ENCODE results near the gene CDK5RAP3.
"Not testable (repeated sequence)": the region's sequence is repeated elsewhere in the genome, so short reads cannot be mapped to it uniquely, and the experiment has no call there.

CDK5RAP3 gene

DNA sequence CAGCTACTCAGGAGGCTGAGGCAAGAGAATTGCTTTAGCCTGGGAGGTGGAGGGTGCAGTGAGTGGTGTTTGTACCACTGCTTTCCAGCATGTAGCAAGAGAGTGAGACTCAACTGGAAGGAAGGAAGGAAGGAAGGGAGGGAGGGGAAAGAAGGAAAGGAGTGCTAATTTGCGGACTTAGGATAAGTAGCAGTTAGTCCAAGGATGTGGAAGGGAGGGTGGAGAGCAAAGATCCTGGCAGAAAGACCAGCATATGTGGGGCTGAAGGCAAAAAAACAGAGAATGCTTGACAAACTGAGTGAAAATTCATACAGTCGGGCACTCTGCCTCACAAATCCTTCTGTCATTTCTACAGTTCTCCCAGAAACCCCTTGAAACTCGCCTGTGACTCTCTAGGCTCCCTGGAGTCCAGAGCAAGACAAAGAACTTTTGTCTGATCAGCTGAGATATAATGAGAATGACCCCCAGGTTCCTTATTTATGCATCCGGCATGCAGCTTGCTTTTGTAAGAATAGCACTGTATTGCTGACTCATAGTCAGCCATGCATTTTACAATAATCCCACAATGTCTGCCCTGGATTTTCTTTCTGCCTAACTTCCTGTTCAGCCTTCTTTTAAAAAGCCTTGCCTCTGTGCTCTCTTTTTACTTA, 31.5 kb downstream of the CDK5RAP3 start:
- no peak for DNase-seq

DNA sequence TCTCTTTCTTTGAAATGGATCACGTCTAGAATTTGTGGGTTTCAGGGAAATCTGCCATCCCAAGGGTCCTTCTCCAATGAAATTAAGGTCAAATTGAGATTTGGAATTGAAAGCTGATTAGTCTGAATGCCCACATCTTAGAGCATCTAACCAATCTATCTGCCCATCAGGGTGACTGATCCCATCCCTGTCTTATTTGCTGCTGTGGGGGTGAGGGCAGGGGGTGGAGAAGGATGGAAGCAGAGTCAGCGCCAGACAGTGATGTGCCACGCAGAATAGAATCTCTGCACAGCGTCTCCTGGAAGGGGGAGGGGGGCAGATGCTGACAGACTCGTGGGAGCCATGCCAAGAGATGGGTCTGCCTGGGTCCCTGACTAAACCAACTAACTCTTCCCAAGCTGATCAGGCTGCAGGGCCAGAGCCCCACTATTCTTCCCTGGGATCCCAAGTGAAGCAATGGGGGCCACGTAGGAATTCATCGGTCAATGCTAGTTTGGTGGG, 32.1 kb downstream of the CDK5RAP3 start:
- no peak for DNase-seq

DNA sequence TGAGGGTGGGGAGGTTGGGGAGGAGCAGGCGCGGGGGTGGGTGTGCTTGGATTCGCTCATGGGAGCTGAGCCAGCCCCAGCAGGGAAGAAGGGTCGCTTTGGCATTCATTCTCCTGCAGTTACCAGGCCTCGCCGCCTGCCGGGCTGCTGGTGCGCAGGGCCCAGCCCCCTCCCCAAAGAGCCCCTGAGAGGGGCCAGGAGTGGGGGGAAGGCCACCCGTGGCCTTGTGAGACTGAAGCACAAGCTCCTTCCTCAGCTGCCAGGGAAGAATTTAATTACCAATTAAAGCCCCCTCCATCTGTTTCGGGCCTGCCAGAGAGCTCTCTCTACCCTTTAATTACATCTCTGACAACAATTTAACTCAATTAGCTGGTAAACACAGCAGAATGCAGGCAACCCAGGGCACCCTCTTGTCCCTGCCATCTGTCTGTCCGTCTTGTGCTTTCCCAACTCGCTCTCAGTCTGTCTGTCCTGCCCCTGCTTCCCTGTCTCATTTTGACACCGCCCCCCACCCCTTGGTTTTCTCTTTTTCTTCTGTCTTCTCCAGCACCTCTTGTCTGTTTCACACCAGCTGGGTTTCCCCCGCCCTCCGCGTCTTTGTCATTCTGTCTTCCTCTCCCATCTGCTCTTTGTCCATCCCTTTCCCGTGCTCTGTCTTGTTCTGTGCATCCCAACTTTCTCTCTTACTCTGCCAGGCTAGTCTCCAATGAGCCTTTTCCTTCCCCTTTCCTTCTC, 32.7 kb downstream of the CDK5RAP3 start:
- DNase-seq = no peak

DNA sequence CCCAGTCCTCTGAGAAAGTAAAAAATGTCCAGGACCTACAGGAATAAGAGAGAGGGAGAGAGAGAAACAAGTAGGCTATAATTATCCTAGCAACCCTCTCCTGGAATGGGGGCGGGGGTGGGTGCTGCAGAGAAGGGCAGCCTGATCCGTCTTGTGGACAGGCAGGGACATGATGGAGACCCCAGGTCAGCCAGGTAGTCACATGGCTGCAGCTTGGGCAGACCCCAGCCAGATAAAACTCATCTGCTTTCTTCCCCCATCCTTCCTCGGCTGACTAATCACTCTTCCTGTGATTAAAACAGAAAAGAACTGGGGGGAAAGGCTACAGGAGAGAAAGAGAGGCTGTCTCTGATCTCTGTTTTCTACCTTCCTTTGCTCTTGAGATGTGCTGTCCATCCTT, 34.1 kb downstream of the CDK5RAP3 start:
- DNase-seq = no peak

DNA sequence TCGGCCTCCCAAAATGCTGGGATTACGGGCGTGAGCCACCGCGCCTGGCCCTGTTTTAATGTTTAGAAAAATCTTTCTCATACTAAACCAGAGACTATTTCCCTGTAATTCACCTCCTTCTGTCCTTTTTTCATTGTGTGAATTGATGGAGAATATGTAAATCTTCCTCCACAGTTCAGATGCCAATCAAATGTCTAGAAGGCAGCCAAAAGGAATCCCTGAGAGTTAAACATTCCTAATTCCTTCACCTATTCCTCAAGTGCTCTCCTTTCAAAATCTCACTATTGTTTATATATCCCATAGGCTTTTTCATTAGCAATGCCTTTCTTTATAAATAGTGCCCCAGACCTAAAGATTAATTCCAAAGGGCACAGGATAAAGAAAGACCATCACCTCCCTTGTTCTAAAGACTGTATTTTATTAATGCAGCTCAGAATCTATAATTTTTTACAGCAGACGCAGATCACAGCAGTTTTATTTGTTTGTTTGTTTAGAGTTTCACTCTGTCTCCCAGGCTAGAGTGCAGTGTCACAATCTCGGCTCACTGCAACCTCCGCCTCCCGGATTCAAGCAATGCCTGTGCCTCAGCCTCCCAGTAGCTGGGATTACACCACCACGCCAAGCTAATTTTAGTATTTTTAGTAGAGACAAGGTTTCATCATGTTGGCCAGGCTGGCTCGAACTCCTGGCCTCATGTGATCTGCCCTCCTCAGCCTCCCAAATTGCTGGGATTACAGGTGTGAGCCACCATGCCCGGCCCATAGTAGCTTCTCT, 36.2 kb downstream of the CDK5RAP3 start:
- DNase-seq = no peak

DNA sequence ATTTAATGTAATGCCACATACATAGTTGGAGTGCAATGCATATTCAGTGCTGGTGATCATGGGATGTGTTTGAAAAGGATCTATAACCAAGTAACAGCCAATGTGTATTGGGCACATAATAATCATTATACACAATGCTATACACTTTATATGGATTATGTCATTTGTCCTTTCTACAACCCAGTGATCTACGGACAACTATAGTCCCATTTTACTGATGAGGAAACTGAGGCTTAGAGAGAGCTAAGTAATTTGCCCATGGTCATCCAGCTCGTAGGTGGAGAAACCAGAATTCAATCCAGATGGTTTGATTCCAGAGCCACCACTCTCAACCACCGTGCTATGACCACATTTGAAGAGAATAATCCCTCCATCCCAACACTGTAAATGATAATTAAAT, 39.3 kb downstream of the CDK5RAP3 start:
- DNase-seq = no peak

DNA sequence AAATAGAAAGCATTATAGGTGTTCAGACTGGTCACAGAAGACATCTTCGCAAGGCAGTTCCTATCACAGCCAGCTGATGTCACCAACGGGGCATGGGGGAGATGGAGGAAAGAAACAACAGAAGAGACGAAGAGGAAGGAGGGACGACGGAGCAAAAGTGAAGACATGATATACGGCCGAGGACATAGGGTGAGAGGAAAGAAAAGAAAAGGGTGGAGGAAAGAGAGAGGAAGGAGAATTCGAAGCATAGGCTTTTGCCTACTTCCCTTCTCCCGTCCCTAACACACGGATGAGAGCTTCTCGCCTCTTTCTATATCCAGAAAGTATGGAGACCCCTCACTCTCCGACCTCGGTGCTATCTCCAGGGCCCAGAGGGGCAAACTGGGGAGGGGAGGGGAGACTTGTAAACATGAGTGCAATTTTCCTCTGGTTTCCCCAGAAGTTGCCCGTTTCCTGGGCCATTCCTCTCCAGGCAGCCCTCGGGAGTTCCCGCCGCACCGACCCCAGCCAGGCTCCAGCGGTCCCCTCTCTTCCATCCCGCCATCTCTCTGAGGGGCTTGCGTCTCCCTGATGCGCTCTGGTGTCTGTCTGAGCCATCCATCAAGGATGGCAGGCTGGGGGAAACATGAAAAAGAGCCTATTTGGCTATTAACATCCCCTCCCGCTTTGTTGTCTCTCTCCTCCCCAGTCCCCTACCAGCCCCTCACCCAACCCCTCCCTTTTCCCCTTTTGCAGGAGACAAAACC, 40.7 kb downstream of the CDK5RAP3 start:
- peak; percentile 31 to 41 for DNase-seq

DNA sequence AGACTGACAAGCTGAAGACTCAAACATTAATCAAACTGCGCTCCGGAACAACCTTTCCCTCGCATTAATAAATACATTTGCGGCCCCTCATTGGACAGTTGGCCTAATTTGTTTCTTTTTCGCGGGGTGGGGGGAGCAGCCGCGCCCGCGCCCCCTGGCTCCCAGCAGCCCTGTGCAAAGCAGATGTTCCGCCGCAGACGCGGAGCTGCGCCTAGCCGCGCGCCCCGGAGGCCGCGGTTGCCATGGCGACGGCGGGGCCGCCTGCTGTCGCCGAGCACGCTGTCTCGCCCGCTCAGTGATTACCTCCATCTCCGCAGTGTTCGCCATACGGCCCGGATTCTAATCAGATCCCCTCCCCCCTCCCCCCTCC, 41.2 kb downstream of the CDK5RAP3 start:
- DNase-seq = peak; percentile 37 to 46

DNA sequence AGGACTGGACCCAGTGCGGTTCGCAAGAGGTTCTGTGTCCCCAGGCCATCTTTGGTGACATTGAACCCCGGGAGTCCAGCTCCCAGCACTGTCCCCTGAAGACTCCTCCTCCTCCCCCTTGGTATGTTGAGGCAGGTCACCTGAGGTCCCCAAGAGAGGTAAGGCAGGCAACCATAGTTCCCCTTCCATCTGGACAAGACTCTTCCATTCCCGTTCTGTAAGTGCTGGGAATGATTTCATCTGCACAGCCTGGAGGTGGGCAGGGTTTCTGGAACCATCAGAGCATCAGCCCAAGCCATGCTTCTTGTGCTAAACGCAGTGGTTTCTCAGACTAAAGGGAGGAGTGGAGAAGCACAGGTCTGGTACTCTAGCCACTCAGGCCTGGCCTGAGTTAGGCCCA, 41.7 kb downstream of the CDK5RAP3 start:
- DNase-seq = no peak

DNA sequence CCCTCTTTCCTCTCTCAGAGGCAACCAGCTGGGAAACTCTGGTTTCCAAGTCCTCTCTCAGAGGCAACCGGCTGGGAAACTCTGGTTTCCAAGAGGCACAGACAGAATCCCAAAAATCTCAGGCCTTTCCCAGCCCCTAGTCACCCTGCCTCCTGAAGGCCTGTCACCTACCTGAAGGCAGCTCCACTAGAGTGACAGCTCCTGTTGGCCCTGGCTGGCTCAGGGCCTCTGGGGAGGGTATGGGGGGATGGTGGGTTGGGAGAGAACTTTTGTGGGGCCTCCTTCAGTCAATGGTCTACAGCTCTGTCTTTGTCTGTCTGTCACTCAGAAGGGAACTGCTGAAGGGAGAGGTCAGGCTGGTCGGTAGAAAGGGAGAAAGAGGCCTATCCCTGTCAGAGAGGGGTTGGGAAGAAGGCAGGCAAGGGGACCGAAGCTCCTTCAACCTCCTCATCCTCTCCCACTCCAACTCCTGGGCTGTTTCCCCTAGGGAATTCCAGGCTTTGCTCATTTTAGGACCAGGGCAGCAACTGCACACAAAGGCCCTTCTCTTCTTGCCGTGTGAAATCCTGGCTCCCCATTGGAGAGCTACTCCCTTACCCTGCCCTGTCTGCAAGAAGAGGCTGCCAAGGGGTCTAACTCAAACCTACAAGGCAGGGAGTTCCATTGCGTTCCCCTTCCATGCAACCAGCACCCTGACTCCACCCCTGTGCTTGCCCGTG, 43.1 kb downstream of the CDK5RAP3 start:
- DNase-seq = no peak

DNA sequence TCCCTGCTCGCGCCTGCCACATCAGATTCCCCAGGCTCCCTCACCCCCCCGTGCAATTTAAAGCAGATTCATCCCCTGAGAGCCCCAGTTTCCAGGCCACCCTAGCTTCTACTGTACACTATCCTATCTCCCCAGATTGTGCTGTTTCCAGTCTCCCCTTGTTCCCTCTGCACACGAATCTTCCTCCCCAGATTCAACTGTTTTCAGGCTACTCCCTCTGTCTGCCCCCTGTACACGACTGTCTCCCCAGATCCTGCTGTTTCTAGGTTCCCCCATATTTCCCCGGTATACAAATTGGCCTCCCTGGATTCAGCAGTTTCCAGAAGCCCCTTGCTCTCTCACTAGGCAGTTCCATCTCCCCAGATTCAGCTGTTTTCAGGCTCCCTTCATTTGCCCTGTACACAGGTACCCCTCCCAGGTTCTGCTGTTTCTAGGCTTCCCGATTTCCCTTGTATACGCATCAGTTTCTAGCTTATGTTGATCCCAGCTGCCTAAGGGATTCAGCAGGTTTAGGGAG, 43.7 kb downstream of the CDK5RAP3 start:
- DNase-seq = no peak

DNA sequence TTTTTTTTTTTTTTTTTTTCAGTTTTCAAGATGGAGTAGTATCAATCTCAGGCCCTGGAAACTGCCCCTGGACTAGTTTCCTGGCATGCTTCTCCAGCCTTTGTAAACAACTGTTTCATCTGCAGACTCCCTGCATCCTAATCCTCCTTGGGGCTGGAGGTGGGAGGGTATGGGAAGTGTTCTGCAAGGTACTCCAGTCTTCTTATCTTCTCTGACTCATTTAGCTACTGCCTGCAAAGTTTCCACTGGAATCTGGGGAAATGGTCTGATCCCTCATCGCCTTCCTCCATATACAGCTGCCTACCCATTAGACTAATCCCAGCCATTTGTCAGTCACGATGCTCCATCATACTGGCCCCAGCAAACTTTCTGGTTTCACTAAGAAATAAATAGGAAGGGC, 45.2 kb downstream of the CDK5RAP3 start:
- no peak for DNase-seq

DNA sequence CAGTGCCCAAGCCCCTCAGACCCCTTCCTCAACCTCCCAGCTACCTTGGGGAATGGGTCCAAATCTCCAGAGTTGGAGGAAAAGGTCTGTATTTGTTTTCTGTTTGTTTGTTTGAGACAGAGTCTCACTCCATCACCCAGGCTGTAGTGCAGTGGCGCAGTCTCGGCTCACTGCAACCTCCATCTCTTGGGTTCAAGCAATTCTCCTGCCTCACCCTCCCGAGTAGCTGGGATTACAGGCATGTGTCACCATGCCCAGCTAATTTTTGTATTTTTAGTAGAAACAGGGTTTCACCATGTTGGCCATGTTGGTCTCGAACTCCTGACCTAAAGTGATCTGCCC, 46.9 kb downstream of the CDK5RAP3 start:
- DNase-seq = not testable (repeated sequence)

DNA sequence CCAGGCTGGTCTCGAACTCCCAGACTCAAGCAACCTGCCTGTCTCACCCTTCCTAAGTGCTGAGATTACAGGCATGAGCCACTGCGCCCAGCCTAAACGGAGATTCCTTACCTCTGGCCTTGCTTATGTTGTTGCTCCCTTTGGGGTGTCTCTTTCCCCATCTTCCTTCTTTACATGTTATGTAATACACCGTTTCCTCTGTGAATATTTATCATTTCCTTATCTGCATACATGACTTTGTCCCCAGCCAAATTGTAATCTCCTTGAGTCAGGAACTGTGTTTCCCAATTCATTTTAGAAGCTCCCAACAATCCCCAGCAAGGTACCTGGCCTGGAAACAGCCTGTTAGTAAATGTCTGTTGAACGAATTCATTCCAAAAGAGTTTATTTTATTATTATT, 51.0 kb downstream of the CDK5RAP3 start:
- no peak for DNase-seq

DNA sequence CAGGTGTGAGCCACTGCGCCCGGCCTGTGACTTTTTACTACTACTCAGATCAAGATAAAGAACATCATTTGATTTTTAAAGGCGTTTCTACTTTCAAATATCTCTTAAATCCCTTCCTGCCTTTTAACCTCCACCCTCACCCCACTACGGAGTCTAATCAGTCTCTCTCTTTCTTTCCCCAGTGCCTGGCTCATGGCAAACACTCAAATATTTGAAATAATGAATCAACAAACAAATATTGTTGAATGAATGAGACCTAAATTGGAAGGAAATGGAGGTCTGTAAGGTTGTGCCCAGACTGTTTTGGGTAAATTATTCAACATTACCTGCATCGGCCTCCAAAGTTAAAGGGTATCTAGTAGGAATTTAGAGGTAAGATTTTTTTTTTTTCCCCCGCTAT, 52.0 kb downstream of the CDK5RAP3 start:
- no peak for DNase-seq

DNA sequence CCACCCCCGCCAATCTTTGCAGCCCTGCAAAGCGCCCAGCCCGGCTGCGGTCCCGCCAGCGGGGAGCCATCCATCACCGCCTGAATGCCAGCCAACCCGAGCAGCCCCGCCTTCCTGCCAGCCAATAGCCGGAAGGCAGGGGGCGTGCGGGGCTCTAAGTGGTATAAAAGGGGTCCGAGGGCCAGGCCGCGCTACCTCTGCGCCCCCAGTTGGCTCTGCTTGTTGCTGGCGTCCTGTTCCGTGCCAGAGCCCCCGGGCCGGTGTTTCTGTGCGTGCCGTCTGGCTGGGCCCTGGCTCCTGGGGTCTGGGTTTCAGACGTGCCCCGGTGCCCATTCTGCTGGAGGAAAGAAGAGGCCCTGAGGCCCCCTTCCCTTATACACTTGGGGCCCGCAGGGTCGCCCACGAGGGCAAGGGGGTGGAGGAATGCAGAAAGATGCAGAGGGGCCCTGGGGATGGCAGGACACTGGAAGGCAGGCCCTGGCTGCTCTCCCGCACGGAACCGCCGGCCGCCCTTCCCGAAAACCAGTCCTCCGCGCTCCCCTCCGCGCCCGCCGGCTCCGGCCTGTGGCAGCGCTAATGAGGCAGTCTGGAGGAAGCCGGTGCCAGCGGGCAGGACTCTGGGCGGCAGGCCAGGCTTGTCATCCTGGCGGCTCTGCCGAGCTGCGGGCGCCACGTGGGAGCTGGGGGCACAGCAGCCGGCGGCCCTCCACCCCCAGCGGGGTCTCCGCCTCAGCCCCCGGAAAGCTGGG, 52.7 kb downstream of the CDK5RAP3 start:
- DNase-seq = peak in 1 of 2 experiments; percentile 18

DNA sequence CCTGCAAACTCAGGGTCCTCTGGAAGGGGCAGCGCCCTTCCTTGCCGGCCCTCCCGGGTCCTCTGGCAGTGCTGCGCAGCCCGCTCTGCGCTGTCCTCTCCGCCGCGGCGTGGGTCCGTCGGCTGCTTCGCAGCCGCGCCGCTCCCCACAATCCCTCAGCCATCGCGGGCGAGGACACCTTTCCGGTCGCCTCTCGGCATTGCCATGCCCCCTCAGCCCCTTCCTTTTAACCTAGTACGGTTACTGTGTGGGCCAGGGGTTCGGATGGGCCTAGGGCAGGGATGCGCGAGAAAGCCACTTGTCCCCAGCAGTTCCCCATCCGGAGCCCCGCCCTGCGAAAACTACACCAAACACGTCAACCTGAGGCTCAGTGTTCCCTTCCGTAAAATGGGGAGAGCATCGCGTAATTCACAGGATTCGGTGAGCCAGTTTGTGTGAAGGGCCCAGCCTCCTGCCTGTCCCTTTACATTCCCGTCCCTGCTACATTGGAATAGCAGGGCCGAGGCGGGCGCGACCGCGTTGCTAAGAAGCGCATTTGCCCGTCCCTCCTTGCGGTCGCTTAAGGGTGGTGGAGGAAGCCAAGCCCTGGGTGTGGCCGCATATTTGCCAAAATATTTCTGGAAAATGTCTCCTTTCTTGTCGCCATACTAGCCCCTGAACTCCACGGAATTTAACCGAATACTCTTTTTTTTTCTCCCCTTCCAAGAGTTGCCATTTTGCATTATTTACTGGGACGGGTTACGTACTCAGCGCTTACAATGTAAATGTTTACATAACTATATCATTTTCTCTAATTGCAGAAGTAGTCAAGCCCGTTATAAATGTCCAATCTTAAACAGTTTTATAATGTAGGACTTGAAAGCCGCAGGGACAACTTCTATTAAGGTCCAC, 53.5 kb downstream of the CDK5RAP3 start:
- DNase-seq = peak in 1 of 2 experiments; percentile 25

DNA sequence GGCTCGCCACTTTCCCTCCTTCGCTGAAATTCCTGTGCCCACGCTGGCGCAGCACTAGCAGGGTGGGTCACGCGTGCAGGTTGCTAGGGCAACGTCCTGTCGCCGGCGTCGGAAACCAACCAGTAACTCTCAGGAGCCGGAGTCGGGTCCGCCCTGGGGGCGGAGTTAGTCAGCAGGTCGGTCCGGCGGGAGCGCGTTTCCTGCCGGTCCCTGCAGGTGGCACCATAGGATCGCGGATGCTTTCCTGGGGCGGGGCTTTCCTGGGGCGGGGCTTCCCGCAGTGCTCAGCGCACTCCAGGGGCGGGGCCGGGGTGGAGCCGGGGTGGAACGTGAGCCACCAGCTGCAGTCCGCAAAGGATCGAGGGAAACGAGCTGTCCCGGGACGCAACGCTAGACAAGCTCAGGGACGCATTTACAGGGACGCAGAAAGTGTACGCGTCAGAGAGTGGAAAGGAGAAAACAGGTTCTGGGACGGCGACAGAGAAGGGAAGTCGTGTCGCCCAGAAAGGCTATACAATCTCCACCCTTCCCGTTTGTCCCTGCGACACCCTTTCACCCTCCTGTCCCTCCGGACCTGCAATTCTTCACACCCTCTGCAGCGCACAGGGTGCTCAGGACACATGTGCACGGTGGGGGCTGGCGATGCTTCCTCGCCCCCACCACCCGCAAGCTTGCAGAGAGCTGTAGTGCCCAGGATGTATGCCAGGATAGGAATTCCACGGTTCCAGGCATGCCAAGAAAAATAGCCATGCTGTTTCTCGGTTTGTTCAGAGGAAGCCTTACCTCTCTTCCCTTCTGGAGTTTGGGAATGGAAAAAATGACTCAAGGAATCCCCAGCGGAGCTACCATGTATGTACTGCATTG, 54.4 kb downstream of the CDK5RAP3 start:
- peak; percentile 96 to 98 for DNase-seq

DNA sequence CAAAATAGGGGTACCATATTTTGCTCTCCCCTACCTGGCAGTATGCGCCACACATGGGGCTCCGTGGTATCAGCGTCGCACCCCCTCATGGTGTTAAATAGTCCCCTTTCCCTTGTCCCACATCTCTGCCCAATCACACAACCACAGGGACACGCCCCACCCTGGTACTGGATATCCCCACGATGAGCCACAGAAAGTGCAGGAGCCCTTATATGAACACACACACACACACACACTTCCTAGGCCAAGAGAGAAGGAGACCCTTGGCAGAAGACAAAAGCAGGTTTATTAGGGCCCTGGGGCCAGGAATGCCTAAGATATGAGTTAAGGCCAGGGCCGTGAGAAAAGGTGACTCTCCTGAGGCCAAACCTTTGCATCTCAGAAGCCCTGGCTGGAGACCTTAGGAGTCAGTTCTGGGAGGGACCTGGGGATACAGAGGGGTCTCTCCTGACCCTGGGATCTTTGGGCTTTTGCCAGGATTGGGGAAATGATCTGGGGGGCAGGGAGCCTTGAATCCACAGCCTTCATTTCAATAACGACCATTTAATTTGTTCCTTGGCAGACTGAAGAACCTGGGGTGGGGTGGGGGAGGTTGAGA, 55.1 kb downstream of the CDK5RAP3 start:
- no peak for DNase-seq

Measured in activated CD4-positive, alpha-beta T cell treated with anti-CD3 and anti-CD28 coated beads, Interleukin-2, amount 50 U/mL, for 4 hours (primary cell).